Gastroesophageal sphincter (tissue), 3 donors: ENCODE data around the gene MTCL1.

Experiments used
- POLR2AphosphoS5 ChIP-seq: sonication (generic); formaldehyde crosslinking; IDR thresholded peaks from one replicate; pipeline ENCODE4 v1.6.1; 2017; ENCODE audit warnings: antibody characterized with exemption
- TF ChIP-seq, protein P1 (sequence below), 4 experiments: fragments of 200-600 bp in 2 of 4; fragments of 450-650 bp in 2 of 4; sonication (generic) in 1 of 4; IDR thresholded peaks; one replicate each; pipeline ENCODE4 v1.5.1; 2017 to 2019; ENCODE audit warnings: antibody characterized with exemption in 4 of 4, mild to moderate bottlenecking in 2 of 4, moderate library complexity in 2 of 4

DNA sequence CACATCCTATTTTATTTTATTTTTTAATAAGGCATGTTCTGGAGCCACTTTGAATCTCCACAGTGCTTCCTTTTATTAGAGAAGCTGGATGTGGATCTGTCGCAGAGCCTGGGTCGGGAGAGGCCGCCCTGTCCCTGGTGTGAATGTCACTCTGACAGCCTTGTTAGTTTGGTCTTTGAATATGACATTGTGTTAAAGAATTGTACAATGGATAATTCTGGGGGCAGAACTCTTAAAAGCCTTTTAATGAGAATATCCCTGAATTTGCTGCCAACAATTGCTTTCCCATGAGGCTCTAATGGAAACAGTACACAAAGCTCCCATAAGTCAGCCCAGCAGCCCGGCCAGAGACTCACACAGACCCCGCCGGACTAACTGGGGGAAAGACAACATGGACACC lies 82.4 kb downstream of the MTCL1 start:
- TF ChIP-seq, protein P1, sequence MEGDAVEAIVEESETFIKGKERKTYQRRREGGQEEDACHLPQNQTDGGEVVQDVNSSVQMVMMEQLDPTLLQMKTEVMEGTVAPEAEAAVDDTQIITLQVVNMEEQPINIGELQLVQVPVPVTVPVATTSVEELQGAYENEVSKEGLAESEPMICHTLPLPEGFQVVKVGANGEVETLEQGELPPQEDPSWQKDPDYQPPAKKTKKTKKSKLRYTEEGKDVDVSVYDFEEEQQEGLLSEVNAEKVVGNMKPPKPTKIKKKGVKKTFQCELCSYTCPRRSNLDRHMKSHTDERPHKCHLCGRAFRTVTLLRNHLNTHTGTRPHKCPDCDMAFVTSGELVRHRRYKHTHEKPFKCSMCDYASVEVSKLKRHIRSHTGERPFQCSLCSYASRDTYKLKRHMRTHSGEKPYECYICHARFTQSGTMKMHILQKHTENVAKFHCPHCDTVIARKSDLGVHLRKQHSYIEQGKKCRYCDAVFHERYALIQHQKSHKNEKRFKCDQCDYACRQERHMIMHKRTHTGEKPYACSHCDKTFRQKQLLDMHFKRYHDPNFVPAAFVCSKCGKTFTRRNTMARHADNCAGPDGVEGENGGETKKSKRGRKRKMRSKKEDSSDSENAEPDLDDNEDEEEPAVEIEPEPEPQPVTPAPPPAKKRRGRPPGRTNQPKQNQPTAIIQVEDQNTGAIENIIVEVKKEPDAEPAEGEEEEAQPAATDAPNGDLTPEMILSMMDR (IDR thresholded peaks at IDR 0.05), result no peak
- no peak for TF ChIP-seq POLR2AphosphoS5
